OCI-LY3 (cell line): Measurements from ENCODE around the gene PTPRD.

Source experiments
- EZH2phosphoT487 ChIP-seq: fragments of 200-600 bp; shearing (Covaris generic); IDR thresholded peaks from 2 replicates; pipeline ENCODE4 v1.6.1; 2018; ENCODE audit warnings: antibody characterized with exemption, mixed run types, low read depth
- TF ChIP-seq, protein P1 (sequence below): fragments of 200-600, 300-600 bp; sonication (generic); IDR thresholded peaks from 2 replicates; pipeline ENCODE4 v1.5.1; 2014; ENCODE audit warnings: antibody characterized with exemption, low read length, low read depth

DNA sequence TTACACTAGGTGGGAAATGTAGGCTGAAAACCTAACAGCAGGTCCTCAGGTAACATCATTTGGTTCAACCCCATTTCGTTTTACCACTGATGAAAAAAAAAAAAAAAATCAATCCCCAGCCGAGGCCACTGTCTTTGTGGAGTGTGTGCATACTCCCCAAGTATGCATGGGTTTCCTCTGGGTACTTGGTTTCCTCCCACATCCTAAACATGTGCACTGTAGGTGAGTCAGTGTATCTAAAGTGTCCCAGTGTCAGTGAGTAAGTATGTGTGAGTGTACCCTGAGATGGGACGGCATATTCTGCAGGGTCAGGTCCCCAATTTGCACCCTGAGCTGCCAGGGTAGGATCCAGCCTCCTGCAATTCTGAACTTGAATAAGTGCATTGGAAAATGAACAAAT lies 1846.7 kb downstream of the PTPRD start:
- TF ChIP-seq, protein P1, sequence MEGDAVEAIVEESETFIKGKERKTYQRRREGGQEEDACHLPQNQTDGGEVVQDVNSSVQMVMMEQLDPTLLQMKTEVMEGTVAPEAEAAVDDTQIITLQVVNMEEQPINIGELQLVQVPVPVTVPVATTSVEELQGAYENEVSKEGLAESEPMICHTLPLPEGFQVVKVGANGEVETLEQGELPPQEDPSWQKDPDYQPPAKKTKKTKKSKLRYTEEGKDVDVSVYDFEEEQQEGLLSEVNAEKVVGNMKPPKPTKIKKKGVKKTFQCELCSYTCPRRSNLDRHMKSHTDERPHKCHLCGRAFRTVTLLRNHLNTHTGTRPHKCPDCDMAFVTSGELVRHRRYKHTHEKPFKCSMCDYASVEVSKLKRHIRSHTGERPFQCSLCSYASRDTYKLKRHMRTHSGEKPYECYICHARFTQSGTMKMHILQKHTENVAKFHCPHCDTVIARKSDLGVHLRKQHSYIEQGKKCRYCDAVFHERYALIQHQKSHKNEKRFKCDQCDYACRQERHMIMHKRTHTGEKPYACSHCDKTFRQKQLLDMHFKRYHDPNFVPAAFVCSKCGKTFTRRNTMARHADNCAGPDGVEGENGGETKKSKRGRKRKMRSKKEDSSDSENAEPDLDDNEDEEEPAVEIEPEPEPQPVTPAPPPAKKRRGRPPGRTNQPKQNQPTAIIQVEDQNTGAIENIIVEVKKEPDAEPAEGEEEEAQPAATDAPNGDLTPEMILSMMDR: no peak
- no peak for TF ChIP-seq EZH2phosphoT487
